GM13976 (cell line): Measurements from ENCODE around the gene ASB8.
"Not testable (repeated sequence)": the region's sequence is repeated elsewhere in the genome, so short reads cannot be mapped to it uniquely, and the experiment has no call there.

Experiments
- DNase-seq: peaks from one replicate; pipeline ENCODE4 v3.0.0; 2012; ENCODE audit warnings: low spot score
- CTCF ChIP-seq: IDR thresholded peaks from 2 replicates; pipeline ENCODE4 v1.5.1; 2012; ENCODE audit warnings: borderline replicate concordance, mild to moderate bottlenecking; ENCODE audit not compliant: insufficient read depth; ENCODE audit errors: extremely low read depth, missing control alignments, control extremely low read depth
- in situ Hi-C: fragments of 300-500 bp; cut with MboI; formaldehyde crosslinking; loops from one replicate; pipeline ENCODE4 v1.12.0; 2022; ENCODE audit warnings: low sequenced_read_pairs, mixed read lengths, inconsistent platforms; ENCODE audit not compliant: unreplicated experiment

The ASB8 gene

GRCh38 chr12:48163150-48163747 lies 5.9 kb upstream of the ASB8 start:
- DNase-seq = no peak
- in situ Hi-C loops = loop anchor here (25.0 kb wide), 2 partner anchors 201 to 451 kb away; partner anchors contain the start of genes RPAP3 and TMEM106C
- no peak for TF ChIP-seq CTCF

- in situ Hi-C loops = loop anchor here (25.0 kb wide), 2 partner anchors 199 to 449 kb away; partner anchors contain the start of genes RPAP3 and TMEM106C
Measured at GRCh38 chr12:48160807-48161206, 3.5 kb upstream of the ASB8 start.

GRCh38 chr12:48160046-48160445 lies 2.7 kb upstream of the ASB8 start:
- in situ Hi-C loops = loop anchor here (25.0 kb wide), 2 partner anchors 198 to 448 kb away; partner anchors contain the start of genes RPAP3 and TMEM106C
- TF ChIP-seq CTCF = no peak
- DNase-seq = no peak

More at GRCh38 chr12:48160807-48161206, 3.5 kb upstream of the ASB8 start:
- TF ChIP-seq CTCF = no peak
- no peak for DNase-seq

GRCh38 chr12:48157889-48158370 lies 615 bp upstream of the ASB8 start:
- TF ChIP-seq CTCF = no peak
- no peak for DNase-seq
- in situ Hi-C loops = loop anchor here (25.0 kb wide), 2 partner anchors 196 to 446 kb away; partner anchors contain the start of genes RPAP3 and TMEM106C

DNA sequence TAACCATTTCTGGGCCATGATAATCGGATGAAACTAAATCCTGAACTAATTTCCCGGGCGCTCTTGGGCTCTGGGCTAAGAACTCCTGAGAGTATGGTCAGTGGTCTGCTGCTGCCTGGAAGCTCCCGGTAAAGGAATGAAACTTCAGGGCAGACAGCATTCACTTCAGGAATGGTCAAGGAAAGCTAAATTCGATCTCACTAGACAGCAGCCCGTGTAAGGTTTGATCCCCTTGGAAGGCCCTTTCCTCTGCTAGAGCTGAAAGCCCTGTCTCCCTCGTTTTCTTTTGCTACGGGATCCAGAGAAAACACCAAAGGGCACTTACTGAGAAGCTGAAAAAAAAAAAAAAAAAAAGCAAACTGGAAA lies 680 bp downstream of the ASB8 start:
- in situ Hi-C loops = loop anchor here (25.0 kb wide), 2 partner anchors 194 to 444 kb away; partner anchors contain the start of genes RPAP3 and TMEM106C
- TF ChIP-seq CTCF = no peak
- DNase-seq = no peak

DNA sequence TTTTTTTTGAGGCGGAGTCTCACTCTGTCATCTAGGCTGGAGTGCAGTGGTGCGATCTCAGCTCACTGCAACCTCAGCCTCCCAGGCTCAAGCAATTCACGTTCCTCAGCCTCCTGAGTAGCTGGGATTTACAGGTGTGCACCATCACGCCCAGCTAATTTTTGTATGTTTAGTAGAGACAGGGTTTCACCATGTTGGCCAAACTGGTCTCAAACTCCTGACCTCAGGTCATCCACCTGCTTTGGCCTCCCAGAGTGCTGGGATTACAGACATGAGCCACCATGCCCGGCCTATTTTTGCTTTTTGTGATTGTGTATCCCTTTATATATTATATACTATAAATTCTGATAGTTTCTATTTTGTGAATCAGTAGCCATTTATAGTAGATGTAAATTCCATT lies 1.5 kb downstream of the ASB8 start:
- DNase-seq = not testable (repeated sequence)
- in situ Hi-C loops = loop anchor here (25.0 kb wide), 2 partner anchors 193 to 443 kb away; partner anchors contain the start of genes RPAP3 and TMEM106C

DNA sequence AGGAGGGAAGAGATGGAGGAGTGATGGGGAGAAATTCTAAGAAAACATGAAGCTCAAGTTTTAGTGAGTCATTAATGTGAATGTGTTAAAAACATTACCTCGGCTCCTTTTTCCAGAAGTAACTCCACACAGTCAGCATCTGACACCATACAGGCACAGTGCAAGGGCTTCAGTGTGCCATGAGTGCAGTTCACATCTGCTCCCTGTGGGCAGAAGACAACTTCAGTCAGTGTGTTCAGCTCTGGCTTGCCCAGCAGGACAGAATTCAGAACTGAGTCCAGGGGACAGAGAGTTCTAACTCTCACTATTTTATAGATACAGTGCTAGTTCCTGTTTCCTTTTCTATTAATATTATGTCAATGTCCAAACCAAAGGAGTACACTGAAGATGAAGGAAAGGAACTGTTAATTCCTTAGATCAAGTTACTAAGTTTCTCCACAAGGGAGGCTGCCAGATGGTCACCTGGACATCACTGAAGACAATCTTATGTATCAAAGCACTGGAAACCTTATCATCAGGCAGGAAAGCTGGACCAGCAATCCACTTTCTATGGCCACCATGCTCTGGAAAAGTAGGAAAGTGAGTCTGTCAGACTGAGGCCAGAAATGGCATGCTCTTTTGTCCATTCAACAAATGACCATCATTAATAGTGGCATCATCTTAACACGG lies 6.1 kb downstream of the ASB8 start:
- in situ Hi-C loops = loop anchor here (25.0 kb wide), 2 partner anchors 189 to 439 kb away; partner anchors contain the start of genes RPAP3 and TMEM106C
- DNase-seq = no peak
- no peak for TF ChIP-seq CTCF
